Activated B cell treated with CpG ODN at 0.5 μM for 24 hours (primary cell): ENCODE measurements around the gene BSG. TPM values are rescaled to one million over a fixed set of nuclear protein-coding genes. Genes with fewer than 3 reads are reported as not detected.
"Not testable (repeated sequence)": the region's sequence is repeated elsewhere in the genome, so short reads cannot be mapped to it uniquely, and the experiment has no call there.

Experiments used
- ATAC-seq: fragments of 200-7000 bp; cut with Tn5 transposase; one replicate; pipeline ENCODE4 v1.10.0; 2021; ENCODE audit warnings: low read depth, mild to moderate bottlenecking, moderate library complexity
- CTCF ChIA-PET: fragments of 350-600 bp; sonication (Branson Sonifier 250); formaldehyde crosslinking; loops from one replicate; lab custom pipeline; 2021; ENCODE audit warnings: antibody characterized with exemption; lab: Charles Lee
- POLR2A ChIA-PET: fragments of 350-600 bp; sonication (Branson Sonifier 250); formaldehyde crosslinking; loops from one replicate; lab custom pipeline; 2021; ENCODE audit warnings: antibody characterized with exemption; lab: Charles Lee
- DNase-seq: peaks from one replicate; pipeline ENCODE4 v3.0.0; 2022
- H3K27ac Mint-ChIP-seq: one replicate; pipeline ENCODE4 v1.8.0; 2020; ENCODE audit warnings: mixed read lengths
- H3K27me3 Mint-ChIP-seq: one replicate; pipeline ENCODE4 v1.8.0; 2021; ENCODE audit warnings: mixed read lengths
- H3K36me3 Mint-ChIP-seq: one replicate; pipeline ENCODE4 v1.8.0; 2021; ENCODE audit warnings: low read depth, mixed read lengths
- H3K4me1 Mint-ChIP-seq: one replicate; pipeline ENCODE4 v1.8.0; 2021; ENCODE audit warnings: mixed read lengths
- H3K4me3 Mint-ChIP-seq: one replicate; pipeline ENCODE4 v1.8.0; 2020; ENCODE audit warnings: mild to moderate bottlenecking, mixed read lengths
- H3K9me3 Mint-ChIP-seq: one replicate; pipeline ENCODE4 v1.8.0; 2020; ENCODE audit warnings: mixed read lengths
- CTCF ChIP-seq: fragments of 200-600 bp; IDR thresholded peaks from one replicate; pipeline ENCODE4 v1.8.0; 2022; ENCODE audit warnings: antibody characterized with exemption, mild to moderate bottlenecking
- intact Hi-C: fragments of 100-400 bp; cut with micrococcal nuclease; formaldehyde crosslinking; loops from one replicate; pipeline ENCODE4 v1.15.1; 2024
- total RNA-seq: library from RNA; stranded (reverse); gene quantifications from 2 replicates; pipeline ENCODE4 v1.2.3, GENCODE V29; 2022

The BSG gene
- total RNA-seq, 1 donor from 2014 or later: 150 TPM

GRCh38 chr19:619286-620002 is 47.0 kb downstream of the BSG start:
- Mint-ChIP-seq H3K4me1 (peaks cover 6% of the 10 kb centered on the region), H3K4me3 (no peak overlapping the region), H3K9me3 (no peaks in the 10 kb centered on the region), H3K27me3 (peaks cover 3% of the 10 kb centered on the region), H3K36me3 (peaks cover 42% of the 10 kb centered on the region), H3K27ac (no peak overlapping the region)
- TF ChIP-seq CTCF: no peak
- ChIA-PET POLR2A (no interaction called here), CTCF (no interaction called here)
- no peak for ATAC-seq
- intact Hi-C loops: loop anchor here (10.0 kb wide), 1 partner anchor 45 kb away; the partner anchor contains the start of gene RNF126
- no peak for DNase-seq

GRCh38 chr19:620166-620862 is 47.9 kb downstream of the BSG start:
- no peak overlapping the region for H3K4me3 Mint-ChIP-seq
- intact Hi-C loops: no loop called here
- DNase-seq: no peak
- H3K4me1 Mint-ChIP-seq: peaks cover 6% of the 10 kb centered on the region
- no peak overlapping the region for H3K27ac Mint-ChIP-seq
- no peak for ATAC-seq
- no peaks in the 10 kb centered on the region for H3K9me3 Mint-ChIP-seq
- peaks cover 3% of the 10 kb centered on the region for H3K27me3 Mint-ChIP-seq
- TF ChIP-seq CTCF: no peak
- CTCF ChIA-PET: no interaction called here
- POLR2A ChIA-PET: no interaction called here
- peaks cover 44% of the 10 kb centered on the region for H3K36me3 Mint-ChIP-seq

- DNase-seq, CTCF ChIA-PET, H3K9me3 Mint-ChIP-seq, intact Hi-C loops, ATAC-seq, H3K27me3 Mint-ChIP-seq, H3K27ac Mint-ChIP-seq, POLR2A ChIA-PET, H3K4me1 Mint-ChIP-seq, H3K4me3 Mint-ChIP-seq: not testable (repeated sequence)
- peaks cover 50% of the 10 kb centered on the region for H3K36me3 Mint-ChIP-seq
Measured at GRCh38 chr19:621191-621590, 48.8 kb downstream of the BSG start.

- Mint-ChIP-seq H3K27ac (no peak overlapping the region), H3K9me3 (no peaks in the 10 kb centered on the region), H3K36me3 (peaks cover 51% of the 10 kb centered on the region), H3K4me1 (peaks cover 2% of the 10 kb centered on the region), H3K4me3 (no peak overlapping the region), H3K27me3 (no peaks in the 10 kb centered on the region)
- ATAC-seq: no peak
- ChIA-PET POLR2A (no interaction called here), CTCF (no interaction called here)
- no peak for TF ChIP-seq CTCF
- intact Hi-C loops: no loop called here
- no peak for DNase-seq
Measured at GRCh38 chr19:621819-622218, 49.4 kb downstream of the BSG start.

- intact Hi-C loops: no loop called here
- no peaks in the 10 kb centered on the region for H3K4me1 Mint-ChIP-seq
- no peak overlapping the region for H3K27ac Mint-ChIP-seq
- H3K4me3 Mint-ChIP-seq: no peak overlapping the region
- no peak for DNase-seq
- peaks cover 54% of the 10 kb centered on the region for H3K36me3 Mint-ChIP-seq
- no peaks in the 10 kb centered on the region for H3K9me3 Mint-ChIP-seq
- CTCF ChIA-PET: no interaction called here
- TF ChIP-seq CTCF: no peak
- no peaks in the 10 kb centered on the region for H3K27me3 Mint-ChIP-seq
- ATAC-seq: no peak
- POLR2A ChIA-PET: no interaction called here
Measured at GRCh38 chr19:622666-623065, 50.3 kb downstream of the BSG start.
